Epidermal melanocyte (primary cell): ENCODE results near the gene ICE1.

Source experiments
- DNase-seq: peaks from one replicate; pipeline ENCODE4 v3.0.0; 2011; ENCODE audit warnings: low spot score; ENCODE audit not compliant: insufficient read length

ICE1 gene

GRCh38 chr5:5533927-5534326 is 111.5 kb downstream of the ICE1 start:
- no peak for DNase-seq

GRCh38 chr5:5534333-5534732 is 111.9 kb downstream of the ICE1 start:
- no peak for DNase-seq

GRCh38 chr5:5536871-5537270 is 114.4 kb downstream of the ICE1 start:
- DNase-seq: no peak

GRCh38 chr5:5537426-5537825 is 114.9 kb downstream of the ICE1 start:
- DNase-seq: no peak

GRCh38 chr5:5539590-5539989 is 117.1 kb downstream of the ICE1 start:
- no peak for DNase-seq
